Mammary epithelial cell (primary cell): ENCODE measurements around the gene NEGR1.

Experiments
- EZH2 ChIP-seq: IDR thresholded peaks from 2 replicates; pipeline ENCODE4 v1.6.1; 2012; ENCODE audit warnings: low read length, inconsistent platforms, borderline replicate concordance
- TF ChIP-seq, protein P1 (sequence below), 2 donors: IDR thresholded peaks in 1 of 2; conservative IDR thresholded peaks in 1 of 2; 2 replicates each; pipeline ENCODE4 v1.5.1; 2011 to 2012; ENCODE audit warnings: inconsistent platforms in 2 of 2, low read length in 2 of 2, mild to moderate bottlenecking in 2 of 2, control low read depth in 1 of 2, low read depth in 1 of 2; ENCODE audit not compliant: insufficient read depth in 1 of 2; ENCODE audit errors: extremely low read depth in 1 of 2

DNA sequence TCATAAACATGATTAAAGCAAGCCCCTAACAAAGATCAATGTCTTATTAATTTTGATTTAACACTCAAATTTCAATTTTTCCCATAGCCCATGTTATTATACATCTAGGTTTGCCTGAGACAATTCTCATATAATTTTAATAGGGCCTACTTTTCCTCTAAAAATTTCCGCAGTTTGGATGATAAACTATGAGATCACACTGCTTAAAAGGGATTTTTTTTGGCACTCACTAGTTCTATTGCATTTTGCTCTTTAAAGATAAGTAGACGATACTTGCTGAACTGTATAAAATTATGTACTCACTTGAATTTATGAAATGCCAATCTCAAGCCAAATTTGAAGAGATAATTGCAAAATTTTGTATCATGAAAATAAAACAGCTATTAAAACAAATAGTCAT, 721.1 kb downstream of the NEGR1 start:
- TF ChIP-seq, protein P1, sequence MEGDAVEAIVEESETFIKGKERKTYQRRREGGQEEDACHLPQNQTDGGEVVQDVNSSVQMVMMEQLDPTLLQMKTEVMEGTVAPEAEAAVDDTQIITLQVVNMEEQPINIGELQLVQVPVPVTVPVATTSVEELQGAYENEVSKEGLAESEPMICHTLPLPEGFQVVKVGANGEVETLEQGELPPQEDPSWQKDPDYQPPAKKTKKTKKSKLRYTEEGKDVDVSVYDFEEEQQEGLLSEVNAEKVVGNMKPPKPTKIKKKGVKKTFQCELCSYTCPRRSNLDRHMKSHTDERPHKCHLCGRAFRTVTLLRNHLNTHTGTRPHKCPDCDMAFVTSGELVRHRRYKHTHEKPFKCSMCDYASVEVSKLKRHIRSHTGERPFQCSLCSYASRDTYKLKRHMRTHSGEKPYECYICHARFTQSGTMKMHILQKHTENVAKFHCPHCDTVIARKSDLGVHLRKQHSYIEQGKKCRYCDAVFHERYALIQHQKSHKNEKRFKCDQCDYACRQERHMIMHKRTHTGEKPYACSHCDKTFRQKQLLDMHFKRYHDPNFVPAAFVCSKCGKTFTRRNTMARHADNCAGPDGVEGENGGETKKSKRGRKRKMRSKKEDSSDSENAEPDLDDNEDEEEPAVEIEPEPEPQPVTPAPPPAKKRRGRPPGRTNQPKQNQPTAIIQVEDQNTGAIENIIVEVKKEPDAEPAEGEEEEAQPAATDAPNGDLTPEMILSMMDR (conservative IDR thresholded peaks at IDR 0.05 in 1 of 2, IDR thresholded peaks at IDR 0.05 in 1 of 2; ENCODE audit: extremely low read depth in 1 of 2, insufficient read depth in 1 of 2, low read depth in 1 of 2, low read length in 2 of 2): no peak
- TF ChIP-seq EZH2: no peak
